ENCODE results near the gene INSM2.

INSM2 gene, protein sequence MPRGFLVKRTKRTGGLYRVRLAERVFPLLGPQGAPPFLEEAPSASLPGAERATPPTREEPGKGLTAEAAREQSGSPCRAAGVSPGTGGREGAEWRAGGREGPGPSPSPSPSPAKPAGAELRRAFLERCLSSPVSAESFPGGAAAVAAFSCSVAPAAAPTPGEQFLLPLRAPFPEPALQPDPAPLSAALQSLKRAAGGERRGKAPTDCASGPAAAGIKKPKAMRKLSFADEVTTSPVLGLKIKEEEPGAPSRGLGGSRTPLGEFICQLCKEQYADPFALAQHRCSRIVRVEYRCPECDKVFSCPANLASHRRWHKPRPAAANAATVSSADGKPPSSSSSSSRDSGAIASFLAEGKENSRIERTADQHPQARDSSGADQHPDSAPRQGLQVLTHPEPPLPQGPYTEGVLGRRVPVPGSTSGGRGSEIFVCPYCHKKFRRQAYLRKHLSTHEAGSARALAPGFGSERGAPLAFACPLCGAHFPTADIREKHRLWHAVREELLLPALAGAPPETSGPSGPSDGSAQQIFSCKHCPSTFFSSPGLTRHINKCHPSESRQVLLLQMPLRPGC

DNA sequence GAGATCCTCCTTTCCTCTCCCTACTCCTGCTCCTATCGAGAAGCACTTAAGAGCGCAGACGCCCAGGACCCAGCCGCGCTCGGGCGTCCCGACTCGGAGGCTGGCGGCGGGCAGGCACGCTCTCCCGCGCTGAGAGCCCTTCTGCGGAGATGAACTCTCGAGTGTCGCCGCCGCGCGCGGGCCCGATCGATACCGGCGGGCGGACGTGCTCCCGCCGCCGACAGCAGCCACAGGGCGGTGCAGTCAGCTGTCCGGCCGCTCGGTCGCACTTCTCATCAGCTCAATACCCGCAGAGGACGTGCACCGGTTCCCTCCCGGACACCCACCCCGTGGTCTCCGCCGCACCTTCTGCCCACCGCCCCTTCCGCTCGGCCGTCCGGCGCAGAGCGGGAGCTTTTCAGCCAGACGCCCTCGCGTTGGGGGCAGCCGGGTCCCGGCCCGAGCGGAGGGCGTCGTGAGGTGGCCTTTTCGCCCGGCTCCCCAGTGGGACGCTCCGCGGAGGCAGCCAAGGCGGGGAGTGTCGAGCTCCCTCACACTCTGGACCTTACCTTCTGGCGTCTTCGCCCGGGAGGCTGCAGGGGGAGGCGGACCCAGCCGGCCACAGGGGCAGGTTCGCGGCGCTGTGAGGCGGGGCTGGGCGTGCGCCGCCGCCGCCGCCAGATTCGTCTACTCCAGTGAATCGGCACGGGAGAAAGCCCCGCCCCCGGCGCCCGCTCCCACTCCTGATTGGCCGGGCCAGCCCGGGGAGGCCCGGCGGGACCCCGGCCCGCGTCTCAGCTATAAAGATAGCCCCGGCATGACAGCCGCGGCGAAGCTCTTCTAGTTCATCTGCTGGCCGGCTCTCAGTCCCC is at the start of gene INSM2:
Gene INSM2, plus strand, starts transcription at position 808 of the 851 bp plus-strand sequence. CDS start 89 bp downstream, outside the sequence.
- DNase-seq: peak; percentile 72

DNA sequence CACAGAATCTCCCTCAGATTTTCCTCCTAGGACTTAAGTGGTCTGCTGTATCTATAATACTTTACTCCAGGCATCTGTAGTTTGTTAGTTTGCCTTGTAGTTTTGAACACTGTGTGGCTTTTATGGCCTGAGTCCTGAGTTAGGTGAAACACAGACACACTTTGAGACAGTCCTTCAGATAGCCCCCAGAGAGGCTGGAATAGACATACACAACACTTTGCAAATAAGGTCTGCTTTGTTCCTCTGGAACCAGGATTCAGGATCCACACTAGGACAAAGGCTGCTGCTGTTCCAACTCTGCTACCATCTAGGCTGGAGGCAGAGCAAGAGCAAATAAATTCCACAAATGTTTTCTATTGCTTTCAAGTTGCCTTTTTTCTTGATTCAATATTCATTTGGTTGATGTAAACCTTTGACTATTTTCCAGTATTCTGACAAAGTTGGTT is 41.4 kb upstream of the INSM2 start:
- no peak for DNase-seq

DNA sequence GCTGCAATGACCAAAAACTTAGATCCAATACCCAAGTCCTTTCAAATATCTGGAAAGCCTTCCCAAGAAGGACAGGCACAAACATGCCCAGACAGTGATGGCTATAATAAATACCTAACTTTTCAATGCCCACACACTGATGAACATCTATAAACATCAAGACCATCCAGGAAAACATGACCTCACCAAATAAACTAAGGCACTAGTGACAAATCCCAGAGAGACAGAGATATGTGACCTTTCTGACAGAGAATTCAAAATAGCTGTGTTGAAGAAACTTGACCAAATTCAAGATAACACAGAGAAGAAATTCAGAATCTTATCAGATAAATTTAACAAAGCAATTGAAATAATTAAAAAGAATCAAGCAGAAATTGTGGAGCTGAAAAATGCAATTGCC is 38.7 kb upstream of the INSM2 start:
- DNase-seq: no peak

DNA sequence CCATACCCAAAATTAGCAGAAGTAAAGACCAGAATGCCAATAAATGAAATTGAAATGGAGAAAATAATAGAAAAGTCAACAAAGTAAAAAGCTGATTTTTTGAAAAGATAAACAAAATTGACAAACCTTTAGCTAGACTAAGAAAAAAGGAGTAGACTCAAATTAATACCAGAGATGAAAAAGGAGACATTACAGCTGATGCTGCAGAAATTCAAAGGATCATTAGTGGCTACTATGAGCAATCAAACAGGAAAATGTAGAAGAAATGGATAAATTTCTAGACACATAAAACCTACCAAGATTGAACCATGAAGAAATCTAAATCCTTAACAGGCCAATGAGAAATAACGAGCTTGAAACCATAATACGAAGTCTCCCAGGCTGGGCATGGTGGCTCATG is 34.8 kb upstream of the INSM2 start:
- DNase-seq: no peak

DNA sequence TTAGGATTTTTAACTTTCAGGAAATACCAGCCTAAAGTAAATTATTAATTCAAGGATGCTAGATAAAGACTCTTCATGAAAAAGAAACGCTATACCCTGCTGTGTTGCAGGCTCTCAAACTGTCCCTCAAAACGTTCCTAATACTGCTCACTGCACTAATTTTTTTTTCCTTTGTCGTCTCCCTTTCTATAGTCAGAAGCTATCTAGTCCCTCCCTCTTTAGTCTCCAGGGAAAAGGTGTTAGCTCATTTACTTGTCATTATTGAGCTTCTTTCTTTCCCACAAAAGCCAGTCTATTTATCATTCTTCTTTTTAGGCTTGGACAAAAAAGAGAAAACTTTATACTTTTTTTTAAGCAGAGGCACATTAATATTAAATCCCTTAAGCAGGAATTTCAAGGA is 30.3 kb upstream of the INSM2 start:
- DNase-seq: no peak

DNA sequence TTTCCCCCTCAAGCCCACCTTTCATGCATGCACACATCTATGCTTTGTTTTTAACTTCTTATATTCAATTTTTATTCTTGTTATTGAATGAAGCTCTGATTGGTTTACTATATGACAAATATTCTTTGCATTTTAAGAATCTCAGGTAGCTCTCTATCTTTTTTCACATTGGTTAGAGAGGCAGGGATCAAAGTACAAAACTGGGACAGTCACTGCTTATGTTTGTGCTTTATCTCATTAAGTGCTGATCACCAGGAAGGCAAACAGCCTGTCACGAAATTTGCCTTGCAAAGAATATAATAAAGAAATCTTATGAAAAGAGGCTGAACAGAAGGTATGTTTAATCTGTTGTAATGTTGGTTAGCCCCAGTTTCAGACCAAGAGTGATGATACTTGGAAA is 29.7 kb upstream of the INSM2 start:
- no peak for DNase-seq

DNA sequence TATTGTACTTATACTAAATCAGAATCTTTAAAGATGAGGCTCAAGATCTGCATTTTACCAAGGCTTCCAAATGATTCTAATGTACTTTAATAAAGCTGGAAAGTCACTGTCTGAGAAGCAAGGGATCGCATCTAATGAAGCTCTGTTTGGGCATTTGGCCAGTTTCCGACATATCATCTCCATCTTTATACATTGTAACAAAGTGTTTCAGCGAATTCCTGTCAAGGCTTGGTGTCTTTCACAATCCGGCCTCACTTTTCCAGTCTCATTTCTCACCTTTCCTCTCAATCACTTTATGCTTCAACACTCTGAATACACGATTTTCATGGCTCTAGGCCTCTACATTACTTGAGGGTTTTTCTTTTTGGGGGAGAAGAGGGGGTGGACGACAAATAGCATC is 27.5 kb upstream of the INSM2 start:
- DNase-seq: no peak

DNA sequence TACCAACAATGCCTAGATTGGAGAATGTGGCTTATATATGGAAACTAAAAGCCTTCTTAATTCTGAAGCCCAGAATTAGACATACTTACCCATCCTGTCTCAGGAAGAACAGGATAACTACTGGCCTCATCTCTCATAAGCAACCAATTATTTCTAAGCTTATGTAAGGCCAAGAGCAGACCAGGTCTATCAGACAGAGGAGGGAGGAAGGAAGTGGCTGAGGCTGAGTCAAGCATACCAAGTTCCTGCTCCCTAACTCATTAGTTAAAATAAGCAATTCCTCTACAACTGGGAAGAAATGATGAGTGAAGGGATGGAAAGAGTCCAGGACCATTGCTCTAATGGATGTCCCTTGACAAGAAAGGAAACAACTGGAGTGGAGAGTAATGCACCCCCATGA is 27.0 kb upstream of the INSM2 start:
- peak; percentile 44 for DNase-seq

DNA sequence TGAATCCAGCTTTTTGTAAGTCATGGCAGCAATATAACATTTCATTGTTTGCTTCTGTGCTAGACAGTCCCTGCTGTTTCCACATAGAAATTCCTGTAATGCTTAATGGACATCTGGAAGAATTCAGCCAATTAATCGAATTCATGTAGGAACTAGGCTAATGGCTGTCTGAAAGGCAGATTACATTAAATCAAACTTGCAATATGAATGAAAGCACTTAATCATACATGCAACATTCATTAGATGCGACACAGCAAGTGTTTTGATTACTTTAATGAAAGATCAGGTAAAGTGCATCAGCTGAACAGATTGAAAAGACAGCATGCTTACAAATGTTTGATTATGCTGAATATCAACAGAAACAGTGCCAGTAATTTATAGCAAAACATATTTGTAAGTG is 24.1 kb upstream of the INSM2 start:
- DNase-seq: no peak

DNA sequence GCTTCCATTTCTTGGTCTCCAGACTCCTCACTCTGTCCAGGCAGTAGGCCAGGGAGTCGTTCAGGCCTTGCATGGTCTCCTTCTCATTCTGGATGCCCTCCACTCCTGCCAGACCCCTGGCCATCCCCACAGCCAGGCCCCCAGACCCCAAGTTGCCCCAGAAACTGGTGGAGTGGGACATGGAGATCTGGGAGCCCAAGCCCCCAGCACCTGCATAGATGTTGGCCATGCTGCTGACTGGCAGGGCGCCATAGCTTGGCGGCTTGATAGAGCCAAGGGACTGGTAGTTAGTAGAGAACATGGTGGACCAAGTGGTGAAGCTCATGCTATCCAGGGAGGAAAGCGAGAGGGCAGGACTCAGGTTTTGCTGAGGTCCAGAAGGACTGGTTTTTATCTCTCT is 21.2 kb upstream of the INSM2 start:
- no peak for DNase-seq

DNA sequence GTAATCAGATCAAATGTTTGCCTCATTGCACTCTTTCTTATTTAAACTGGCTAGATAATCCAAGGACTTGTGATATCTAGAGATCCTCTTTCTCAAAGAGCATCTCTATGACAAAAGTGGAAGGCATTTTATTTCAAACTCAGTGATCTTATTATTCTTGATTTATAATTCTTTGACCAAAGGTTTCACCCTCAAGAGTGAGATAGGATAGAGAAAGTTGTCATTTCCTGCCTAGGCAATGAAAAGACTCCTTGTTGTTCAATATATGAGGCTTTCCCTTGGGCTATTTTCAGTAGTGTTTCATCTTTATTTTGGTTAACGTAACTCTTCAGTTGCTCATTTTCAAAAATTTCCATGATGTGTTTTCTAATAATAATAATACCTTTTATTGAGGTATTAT is 18.0 kb upstream of the INSM2 start:
- no peak for DNase-seq

DNA sequence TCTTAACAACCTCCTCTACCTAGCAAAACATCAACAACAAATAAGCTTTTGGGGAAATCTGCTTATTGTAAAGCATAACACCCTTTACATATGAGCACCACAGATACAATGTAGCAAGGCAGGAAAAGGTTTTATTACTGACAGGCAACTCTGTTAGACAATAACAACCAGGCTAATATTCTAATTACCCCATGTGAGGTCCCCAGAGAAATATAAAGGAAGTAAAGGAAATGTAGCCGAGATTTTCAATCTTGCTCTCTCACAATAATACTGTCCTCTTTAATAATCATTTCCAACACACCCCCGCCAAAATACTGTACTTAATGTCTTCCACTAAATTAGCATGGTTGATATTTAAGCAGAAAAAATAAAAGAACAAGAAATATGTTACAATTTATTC is 14.0 kb upstream of the INSM2 start:
- no peak for DNase-seq

DNA sequence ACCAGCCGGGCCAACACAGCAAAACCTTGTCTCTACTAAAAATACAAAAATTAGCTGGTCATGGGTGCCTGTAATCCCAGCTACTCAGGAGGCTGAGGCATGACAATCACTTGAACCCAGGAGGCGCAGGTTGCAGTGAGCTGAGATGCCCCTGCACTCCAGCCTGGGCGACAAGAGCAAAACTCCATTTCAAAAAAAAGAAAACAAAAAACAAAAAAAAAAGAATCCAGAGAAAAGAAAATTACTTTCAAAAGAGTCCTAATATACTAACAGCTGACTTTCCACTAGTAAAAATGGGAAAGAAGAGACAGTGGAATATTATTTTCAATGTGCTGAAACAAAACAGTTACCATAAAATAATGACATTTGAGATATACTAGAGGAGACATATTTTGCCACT is 8.3 kb upstream of the INSM2 start:
- DNase-seq: no peak

DNA sequence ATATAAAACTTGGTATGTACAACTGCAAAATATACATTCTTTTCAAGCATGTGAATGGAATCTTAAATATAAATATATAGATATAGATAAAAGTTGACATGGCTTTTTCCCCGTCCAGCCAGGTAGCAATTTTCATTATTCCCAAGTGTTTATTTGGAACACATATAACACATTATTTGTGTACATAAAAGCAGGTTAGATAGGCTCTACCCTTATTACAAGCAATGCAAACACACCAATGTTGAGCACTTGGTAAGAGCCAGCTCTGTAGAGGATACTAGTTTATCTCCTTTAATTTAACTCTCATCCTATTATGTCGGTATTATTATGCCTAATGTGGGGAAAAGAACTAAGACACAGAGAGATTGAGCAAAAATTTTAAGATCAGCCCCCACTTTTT is 7.0 kb upstream of the INSM2 start:
- DNase-seq: no peak

DNA sequence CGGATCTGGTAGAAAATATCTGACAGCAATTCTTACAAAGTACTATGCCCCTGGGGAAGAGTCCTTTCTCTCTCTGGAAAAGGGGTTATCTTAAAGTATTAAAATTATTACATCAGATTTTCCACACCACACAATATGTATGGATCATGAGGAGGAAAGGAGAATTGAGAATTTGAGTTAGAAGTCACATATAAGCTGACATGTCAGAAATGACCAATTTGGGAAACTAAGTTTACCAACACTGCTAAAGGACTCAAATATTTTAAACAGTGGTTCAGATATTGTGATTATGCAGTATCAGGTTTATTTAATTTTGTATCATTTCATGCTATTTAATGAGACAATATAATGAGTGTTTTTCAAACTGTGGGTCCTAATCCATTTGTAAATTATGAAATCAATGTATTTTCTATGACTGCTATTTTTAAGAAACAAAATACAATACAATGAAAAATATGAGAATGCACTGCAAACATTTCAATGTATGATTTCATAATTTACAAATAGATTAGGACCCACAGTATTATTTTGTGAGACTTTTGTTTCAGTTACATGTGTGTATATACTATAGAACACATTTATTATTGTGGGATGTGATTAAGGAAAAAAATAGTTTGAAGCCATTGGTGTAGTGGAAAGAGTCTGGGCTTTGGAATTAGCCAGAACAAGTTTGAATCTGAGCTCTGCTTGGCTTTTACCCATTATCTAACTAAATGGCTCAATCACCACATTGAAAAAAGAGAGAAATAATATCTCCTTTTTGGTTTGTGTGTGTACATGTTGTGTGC is 1.8 kb upstream of the INSM2 start:
- no peak for DNase-seq

DNA sequence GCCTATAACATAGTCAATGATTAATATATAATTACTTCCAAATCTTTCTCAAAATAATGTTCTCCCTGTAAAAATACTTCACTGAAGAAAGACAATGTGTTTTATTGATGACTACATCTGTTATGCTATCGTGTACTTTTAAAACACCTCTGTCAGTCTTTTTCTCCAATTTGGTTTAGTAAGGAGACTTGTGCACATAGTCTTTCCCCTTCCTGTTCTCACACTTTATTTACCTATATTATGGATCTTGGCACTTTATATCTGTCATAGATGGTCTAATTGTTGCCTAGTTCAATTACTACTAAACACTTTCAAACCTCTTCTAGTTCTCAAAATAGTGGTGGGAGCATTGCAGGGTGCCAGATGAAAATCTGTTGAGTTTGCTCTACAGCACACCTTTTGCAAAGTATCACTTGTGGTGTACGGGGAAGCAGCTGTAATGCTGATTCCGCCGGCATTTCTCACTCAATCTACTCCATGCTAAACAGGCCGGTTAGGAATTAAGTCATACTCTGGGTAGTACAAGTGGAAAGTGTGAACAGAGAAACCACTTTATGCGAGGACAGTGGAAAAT is 1.1 kb upstream of the INSM2 start:
- no peak for DNase-seq

DNA sequence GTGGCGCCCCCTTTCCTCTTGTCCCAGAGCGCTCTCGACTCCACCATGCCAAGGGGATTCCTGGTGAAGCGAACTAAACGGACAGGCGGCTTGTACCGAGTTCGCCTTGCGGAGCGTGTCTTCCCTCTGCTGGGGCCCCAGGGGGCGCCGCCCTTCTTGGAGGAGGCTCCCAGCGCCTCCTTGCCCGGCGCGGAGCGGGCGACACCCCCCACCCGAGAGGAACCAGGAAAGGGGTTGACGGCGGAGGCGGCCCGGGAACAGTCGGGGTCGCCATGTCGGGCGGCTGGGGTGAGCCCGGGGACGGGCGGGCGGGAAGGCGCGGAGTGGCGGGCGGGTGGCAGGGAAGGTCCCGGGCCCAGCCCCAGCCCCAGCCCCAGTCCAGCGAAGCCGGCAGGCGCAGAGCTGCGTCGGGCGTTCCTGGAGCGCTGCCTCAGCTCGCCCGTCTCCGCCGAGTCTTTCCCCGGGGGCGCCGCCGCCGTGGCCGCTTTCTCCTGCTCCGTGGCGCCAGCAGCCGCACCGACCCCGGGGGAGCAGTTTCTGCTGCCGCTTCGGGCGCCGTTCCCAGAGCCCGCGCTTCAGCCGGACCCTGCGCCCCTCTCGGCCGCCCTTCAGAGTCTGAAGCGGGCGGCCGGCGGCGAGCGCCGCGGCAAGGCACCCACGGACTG is 376 bp downstream of the INSM2 start:
- DNase-seq: no peak

DNA sequence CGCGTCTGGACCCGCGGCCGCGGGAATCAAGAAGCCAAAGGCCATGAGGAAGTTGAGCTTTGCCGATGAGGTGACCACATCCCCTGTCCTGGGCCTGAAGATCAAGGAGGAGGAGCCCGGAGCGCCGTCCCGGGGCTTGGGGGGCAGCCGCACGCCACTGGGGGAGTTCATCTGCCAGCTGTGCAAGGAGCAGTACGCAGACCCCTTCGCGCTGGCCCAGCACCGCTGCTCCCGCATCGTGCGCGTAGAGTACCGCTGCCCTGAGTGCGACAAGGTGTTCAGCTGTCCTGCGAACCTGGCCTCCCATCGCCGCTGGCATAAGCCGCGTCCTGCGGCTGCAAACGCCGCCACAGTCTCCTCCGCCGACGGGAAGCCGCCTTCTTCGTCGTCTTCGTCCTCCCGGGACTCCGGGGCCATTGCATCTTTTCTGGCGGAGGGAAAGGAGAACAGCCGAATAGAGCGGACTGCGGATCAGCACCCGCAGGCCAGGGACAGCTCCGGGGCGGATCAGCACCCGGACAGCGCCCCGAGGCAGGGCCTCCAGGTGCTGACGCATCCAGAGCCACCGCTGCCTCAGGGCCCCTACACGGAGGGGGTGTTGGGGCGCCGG is 1.0 kb downstream of the INSM2 start:
- DNase-seq: peak; percentile 69

DNA sequence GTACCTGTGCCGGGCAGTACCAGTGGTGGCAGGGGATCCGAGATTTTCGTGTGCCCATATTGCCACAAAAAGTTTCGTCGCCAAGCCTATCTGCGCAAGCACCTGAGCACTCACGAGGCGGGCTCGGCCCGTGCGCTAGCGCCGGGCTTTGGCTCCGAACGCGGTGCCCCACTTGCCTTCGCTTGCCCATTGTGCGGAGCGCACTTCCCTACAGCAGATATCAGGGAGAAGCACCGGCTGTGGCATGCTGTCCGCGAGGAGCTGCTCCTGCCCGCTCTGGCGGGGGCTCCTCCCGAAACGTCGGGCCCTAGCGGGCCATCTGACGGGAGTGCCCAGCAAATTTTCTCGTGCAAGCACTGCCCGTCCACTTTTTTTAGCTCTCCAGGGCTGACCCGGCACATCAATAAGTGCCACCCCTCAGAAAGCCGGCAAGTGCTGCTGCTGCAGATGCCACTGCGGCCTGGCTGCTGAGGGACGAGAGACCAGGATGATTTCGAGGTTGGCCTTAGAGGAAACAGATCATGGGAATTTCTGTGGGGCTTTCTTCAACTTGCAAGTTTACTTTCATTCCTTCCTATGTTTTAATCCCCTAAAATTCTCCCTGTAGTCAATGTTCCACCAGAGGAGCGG is 1.6 kb downstream of the INSM2 start:
- no peak for DNase-seq

DNA sequence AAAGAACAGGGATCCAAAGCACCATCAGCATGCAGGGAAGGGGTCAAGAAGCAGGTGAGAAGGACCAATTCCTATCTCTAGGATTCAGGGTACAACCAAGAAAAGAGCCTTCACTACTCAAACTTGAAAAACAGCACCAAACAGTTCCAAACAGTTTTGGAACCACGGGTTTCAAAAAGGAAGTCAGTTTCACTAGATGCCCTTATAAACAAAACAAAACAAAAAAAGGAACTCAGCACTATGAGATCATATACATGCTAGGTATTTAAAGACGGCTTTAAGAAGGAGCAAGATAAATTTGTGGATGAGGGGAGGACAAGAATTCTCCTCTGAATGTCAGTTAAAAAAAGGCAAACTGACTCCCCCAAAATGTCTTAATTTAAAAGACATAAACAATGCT is 6.0 kb downstream of the INSM2 start:
- DNase-seq: no peak

DNA sequence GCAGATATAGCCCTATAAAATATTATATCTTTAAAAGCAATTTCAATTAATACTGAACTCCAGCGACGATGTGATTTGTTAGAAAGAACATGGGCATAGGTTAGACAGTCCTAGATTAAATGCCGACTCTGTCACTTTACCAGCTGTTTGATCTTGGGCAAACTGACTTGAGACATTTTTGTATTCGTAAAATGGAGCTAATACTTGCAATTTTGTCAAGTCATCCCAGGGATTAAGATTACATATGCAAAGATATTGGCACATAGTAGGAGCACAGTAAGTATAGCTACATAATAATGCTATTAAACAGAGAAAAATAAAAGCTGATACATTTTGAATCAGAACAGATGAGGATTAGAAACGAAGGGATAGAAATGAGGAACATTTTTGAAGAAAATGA is 9.0 kb downstream of the INSM2 start:
- no peak for DNase-seq
